ENCODE results near the gene TMEM100. TPM values are rescaled to one million over a fixed set of nuclear protein-coding genes. Genes with fewer than 3 reads are reported as not detected.

TMEM100 gene, protein sequence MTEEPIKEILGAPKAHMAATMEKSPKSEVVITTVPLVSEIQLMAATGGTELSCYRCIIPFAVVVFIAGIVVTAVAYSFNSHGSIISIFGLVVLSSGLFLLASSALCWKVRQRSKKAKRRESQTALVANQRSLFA
- total RNA-seq (2014; rRNA removed; shearing (Covaris generic)), result 0.10 TPM in 1 of 2 replicates, not detected in the other
- 0.52 and 0.73 TPM in 2 replicates for polyA plus RNA-seq (2016; fragmentation: Nextera tagmentation; extraction: Ambion mirVana)
- long read RNA-seq, result 0 reads

DNA sequence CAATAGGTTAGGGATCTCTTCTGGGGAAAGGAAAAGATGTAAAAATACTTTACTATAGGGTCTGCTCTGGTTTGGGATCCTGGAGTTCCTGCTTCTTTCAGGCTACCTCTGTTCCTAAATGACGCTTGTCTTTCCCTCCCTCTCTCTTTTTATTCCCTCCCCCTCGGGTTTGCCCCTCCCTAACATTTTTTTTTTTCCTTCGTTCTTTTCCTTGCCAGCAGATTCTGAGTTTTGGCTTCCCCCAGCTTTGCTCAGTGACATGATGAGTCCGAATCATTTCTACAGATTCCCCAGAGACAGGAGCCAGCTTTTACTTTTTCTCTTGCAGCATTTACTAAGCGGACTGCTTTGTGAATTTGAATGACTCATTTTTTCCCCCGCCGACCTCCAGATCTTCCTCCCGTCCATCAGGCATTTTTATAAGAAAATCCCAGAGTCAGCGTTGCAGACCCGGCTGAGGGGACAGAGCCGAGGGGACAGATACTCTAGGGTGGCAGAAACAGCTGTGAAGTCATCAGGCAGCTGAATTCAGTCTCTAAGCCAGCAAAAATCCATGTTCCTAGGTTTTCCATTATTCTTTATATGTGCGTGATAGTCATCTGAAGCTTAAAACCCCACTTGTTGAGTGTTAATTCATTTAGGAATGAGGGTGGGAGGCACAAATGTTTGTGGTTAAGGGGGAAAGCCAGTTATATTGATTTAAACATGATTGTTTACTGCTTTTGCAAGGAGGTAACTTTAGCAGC lies at the start of gene TMEM100:
TMEM100 (minus strand) TSS at position 123 of the 746 bp plus-strand sequence. CDS start 1,794 bp downstream, outside the sequence.
- no peak for TF ChIP-seq POLR2AphosphoS5 (IDR thresholded peaks at IDR 0.05; ENCODE audit: low read depth)
- peaks cover 41% of the 10 kb centered on the region for H3K4me1 Mint-ChIP-seq
- peak; percentile 26 for DNase-seq (ENCODE audit: low spot score)
- H3F3A ChIP-seq (replicated peaks; ENCODE audit: low read depth), result no peaks in the 10 kb centered on the region
- no peak within 1 kb of the TSS for H3K27ac ChIP-seq (ENCODE audit: low read depth)
- no peaks in the 10 kb centered on the region for H4K20me1 ChIP-seq (replicated peaks; ENCODE audit: insufficient read depth)
- no peaks in the 10 kb centered on the region for H3K9me2 ChIP-seq (ENCODE audit: insufficient read depth)
- peaks cover 3% of the 10 kb centered on the region for H3K27me3 Mint-ChIP-seq (ENCODE audit: insufficient read depth, low read depth, poor library complexity)
- peak within 1 kb of the TSS; percentile 60 for H3K4me3 Mint-ChIP-seq
- H2AFZ ChIP-seq, result peak within 1 kb of the TSS; percentile 86
- no peaks in the 10 kb centered on the region for H3K79me2 ChIP-seq (replicated peaks; ENCODE audit: insufficient read depth)
- H3K27ac Mint-ChIP-seq, result peak within 1 kb of the TSS; percentile 55
- H3K36me3 ChIP-seq (ENCODE audit: insufficient read depth), result no peaks in the 10 kb centered on the region
- H3K36me3 Mint-ChIP-seq (ENCODE audit: low read depth), result no peaks in the 10 kb centered on the region
- no peaks in the 10 kb centered on the region for H3K9me3 Mint-ChIP-seq
- peak within 1 kb of the TSS; percentile 62 for H3K4me2 ChIP-seq
- peak within 1 kb of the TSS; percentile 42 for H3K4me3 ChIP-seq
- H3K4me1 ChIP-seq (ENCODE audit: insufficient read depth), result peaks cover 25% of the 10 kb centered on the region
- H3K27me3 ChIP-seq (ENCODE audit: insufficient read depth), result no peaks in the 10 kb centered on the region
- ATAC-seq, result no peak

DNA sequence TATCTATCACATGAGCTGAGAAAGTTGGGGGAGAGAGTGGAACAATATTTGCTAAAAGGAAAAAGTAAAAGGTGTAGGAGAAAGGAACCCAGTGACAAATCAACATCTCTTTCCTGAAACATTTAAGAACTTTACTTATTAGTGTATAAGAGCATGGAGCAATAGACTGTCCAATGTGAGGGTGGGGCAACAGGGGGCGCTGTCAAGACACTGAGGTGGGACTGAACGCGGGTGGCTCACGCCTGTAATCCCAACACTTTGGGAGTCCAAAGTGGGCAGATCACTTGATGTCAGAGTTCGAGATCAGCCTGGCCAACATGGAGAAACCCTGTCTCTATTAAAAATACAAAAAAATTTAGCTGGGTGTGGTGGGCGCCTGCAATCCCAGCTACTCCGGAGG lies 49.4 kb upstream of the TMEM100 start:
- no peak overlapping the region for H3K4me3 Mint-ChIP-seq
- no peaks in the 10 kb centered on the region for H3F3A ChIP-seq (replicated peaks; ENCODE audit: low read depth)
- no peak overlapping the region for H3K4me2 ChIP-seq
- H3K27ac ChIP-seq (ENCODE audit: low read depth), result no peak overlapping the region
- H3K27me3 ChIP-seq (ENCODE audit: insufficient read depth), result no peaks in the 10 kb centered on the region
- no peaks in the 10 kb centered on the region for H3K4me1 Mint-ChIP-seq
- H3K36me3 ChIP-seq (ENCODE audit: insufficient read depth), result peaks cover 4% of the 10 kb centered on the region; the same call in 1 of the 2 replicates
- H2AFZ ChIP-seq, result no peak overlapping the region
- H3K27ac Mint-ChIP-seq, result no peak overlapping the region
- no peak overlapping the region for H3K4me3 ChIP-seq
- H3K9me3 Mint-ChIP-seq, result no peaks in the 10 kb centered on the region
- peaks cover 11% of the 10 kb centered on the region; the same call in 2 of the 3 replicates for H3K36me3 Mint-ChIP-seq (ENCODE audit: low read depth)
- DNase-seq (ENCODE audit: low spot score) (no peak), ATAC-seq (no peak)
- H4K20me1 ChIP-seq (replicated peaks; ENCODE audit: insufficient read depth), result no peaks in the 10 kb centered on the region
- no peaks in the 10 kb centered on the region for H3K79me2 ChIP-seq (replicated peaks; ENCODE audit: insufficient read depth)
- no peak for TF ChIP-seq CREB1 (CRISPR knock-in tag; IDR thresholded peaks at IDR 0.05; ENCODE audit: low read depth)
- TF ChIP-seq, protein P1, sequence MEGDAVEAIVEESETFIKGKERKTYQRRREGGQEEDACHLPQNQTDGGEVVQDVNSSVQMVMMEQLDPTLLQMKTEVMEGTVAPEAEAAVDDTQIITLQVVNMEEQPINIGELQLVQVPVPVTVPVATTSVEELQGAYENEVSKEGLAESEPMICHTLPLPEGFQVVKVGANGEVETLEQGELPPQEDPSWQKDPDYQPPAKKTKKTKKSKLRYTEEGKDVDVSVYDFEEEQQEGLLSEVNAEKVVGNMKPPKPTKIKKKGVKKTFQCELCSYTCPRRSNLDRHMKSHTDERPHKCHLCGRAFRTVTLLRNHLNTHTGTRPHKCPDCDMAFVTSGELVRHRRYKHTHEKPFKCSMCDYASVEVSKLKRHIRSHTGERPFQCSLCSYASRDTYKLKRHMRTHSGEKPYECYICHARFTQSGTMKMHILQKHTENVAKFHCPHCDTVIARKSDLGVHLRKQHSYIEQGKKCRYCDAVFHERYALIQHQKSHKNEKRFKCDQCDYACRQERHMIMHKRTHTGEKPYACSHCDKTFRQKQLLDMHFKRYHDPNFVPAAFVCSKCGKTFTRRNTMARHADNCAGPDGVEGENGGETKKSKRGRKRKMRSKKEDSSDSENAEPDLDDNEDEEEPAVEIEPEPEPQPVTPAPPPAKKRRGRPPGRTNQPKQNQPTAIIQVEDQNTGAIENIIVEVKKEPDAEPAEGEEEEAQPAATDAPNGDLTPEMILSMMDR (conservative IDR thresholded peaks at IDR 0.05; ENCODE audit: low read depth in 2 of 2), result peak; percentile 52 to 53
- peaks cover 6% of the 10 kb centered on the region for H3K27me3 Mint-ChIP-seq (ENCODE audit: insufficient read depth, low read depth, poor library complexity)
- no peaks in the 10 kb centered on the region for H3K9me2 ChIP-seq (ENCODE audit: insufficient read depth)
- H3K4me1 ChIP-seq (ENCODE audit: insufficient read depth), result no peaks in the 10 kb centered on the region

DNA sequence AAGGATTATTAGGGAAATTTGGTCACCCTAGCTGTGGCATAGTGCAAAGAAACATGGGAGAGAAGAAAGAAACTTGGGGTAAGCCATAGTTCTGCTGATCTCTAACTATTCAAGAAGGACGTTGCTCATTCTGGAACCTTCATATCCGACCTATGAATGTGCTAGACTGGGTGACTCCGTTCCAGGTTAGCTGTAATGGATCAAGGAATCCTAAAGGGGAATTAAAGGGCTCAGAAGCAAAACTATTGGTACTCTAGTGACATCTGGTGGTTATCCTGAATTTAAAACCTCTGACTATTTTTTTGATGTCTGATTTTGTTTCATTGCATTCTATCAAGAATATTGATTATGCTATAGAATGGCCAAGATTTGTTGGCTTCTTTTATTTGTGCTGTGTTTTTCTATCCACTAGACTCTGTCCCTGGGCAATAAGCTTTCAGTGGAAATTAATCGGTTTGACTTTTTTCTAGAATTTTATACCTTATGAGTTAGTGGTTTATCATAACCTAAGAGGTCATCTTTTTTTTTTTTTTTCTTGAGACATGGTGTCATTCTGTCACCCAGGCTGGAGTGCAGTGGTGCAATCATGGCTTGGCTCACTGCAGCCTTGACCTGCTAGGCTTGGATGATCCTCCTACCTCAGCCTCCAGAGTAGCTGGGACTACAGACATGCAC lies 47.7 kb upstream of the TMEM100 start:
- Histone ChIP-seq H3K36me3 (ENCODE audit: insufficient read depth) (no peaks in the 10 kb centered on the region), H3K79me2 (replicated peaks; ENCODE audit: insufficient read depth) (0 out of 2 replicates have a peak, but pooled peaks cover 3% of the 10 kb centered on the region), H4K20me1 (replicated peaks; ENCODE audit: insufficient read depth) (no peaks in the 10 kb centered on the region), H3K9me2 (ENCODE audit: insufficient read depth) (no peaks in the 10 kb centered on the region), H3K4me1 (ENCODE audit: insufficient read depth) (no peaks in the 10 kb centered on the region), H3K27me3 (ENCODE audit: insufficient read depth) (no peaks in the 10 kb centered on the region), H3K4me3 (no peak overlapping the region), H3K27ac (ENCODE audit: low read depth) (no peak overlapping the region), H3F3A (replicated peaks; ENCODE audit: low read depth) (no peaks in the 10 kb centered on the region), H2AFZ (no peak overlapping the region), H3K4me2 (no peak overlapping the region)
- peak; percentile 76 for DNase-seq (ENCODE audit: low spot score)
- Mint-ChIP-seq H3K9me3 (no peaks in the 10 kb centered on the region), H3K27ac (no peak overlapping the region), H3K36me3 (ENCODE audit: low read depth) (peaks cover 7% of the 10 kb centered on the region; the same call in 2 of the 3 replicates), H3K4me1 (no peaks in the 10 kb centered on the region), H3K4me3 (no peak overlapping the region), H3K27me3 (ENCODE audit: insufficient read depth, low read depth, poor library complexity) (peaks cover 6% of the 10 kb centered on the region)
- TF ChIP-seq POLR2AphosphoS5 (IDR thresholded peaks at IDR 0.05; ENCODE audit: low read depth), result no peak
- TF ChIP-seq, protein P1 (conservative IDR thresholded peaks at IDR 0.05; ENCODE audit: low read depth in 2 of 2), result peak; percentile 56 to 71
- peak; percentile 71 for ATAC-seq
